ENCODE results near the gene HELZ.

Gene HELZ

DNA sequence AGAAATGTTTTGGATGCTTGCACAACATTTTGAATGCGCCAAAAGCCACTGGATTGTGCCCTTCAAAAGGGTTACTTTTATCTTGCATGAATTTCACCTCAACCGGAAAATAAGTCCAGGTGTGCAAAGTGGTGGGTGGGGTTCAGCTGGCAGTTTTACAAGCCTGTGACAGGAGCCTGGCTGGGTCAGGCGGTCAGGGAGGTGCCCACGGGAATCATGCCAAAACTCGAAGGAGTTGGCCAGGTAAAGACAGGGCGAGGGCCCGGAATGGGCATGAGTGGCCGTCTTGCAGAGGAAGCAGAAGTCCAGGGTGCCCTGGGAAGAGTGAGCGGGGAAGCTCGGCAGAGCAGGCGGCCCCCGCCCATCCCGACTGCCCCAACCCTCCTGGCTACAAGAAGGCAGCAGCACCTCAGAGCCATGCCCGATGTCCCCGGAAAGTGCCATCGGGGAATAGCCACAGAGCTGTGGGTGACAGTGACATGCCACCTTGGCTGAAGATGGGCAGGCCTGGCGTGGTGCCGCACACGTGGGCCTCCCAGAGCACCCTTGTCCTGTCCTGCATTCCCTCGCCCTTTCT is 219.7 kb downstream of the HELZ start:
- DNase-seq (ENCODE audit: low read depth in 2 of 2): no peak

GRCh38 chr17:67024736-67025135 is 220.3 kb downstream of the HELZ start:
- no peak for DNase-seq (ENCODE audit: low read depth in 2 of 2)

DNA sequence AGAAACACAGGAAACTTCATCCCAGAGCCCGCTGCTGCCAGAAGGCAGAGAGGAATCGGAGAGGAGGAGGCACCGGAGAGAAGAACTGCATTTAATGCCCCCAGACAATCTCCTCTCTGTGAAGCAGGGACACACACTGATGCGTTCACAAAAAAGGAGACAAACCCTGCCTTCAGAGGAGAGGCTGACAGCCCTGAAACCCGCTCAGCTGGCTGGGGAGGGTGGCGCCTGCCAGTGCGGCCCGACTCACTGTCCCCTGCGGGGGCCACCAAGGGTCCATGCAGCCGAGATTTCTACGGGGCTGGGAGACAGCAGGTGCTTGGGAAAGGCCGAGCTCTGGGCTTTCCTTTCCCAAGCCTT is 222.6 kb downstream of the HELZ start:
- no peak for DNase-seq (ENCODE audit: low read depth in 2 of 2)

- DNase-seq (ENCODE audit: low read depth in 2 of 2): no peak
Measured at GRCh38 chr17:67021743-67022450, 223.1 kb downstream of the HELZ start.

DNA sequence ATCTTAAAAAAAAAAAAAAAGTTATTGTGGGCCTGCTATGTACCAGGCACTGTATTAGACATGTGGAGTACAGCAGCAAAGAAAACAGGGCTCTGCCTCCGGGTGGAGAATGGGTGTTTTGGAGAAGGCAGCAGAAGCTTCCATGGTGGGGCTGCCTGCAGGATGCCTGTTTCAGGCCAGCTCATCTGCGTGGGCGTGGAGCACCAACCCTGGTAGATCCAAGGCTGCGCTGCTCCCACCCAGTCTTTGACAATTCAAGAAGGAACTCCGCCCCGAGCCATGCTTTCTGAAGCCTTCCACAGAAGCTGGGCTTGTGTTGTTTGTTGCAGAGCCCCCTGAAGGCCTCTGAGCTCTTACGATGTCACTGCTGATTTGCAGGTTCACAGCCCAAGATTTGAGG is 223.8 kb downstream of the HELZ start:
- DNase-seq (ENCODE audit: low read depth in 2 of 2): no peak
